ENCODE data around the gene CD7.
"Not testable (repeated sequence)": the region's sequence is repeated elsewhere in the genome, so short reads cannot be mapped to it uniquely, and the experiment has no call there.

The CD7 gene

GRCh38 chr17:82348866-82349265 is 31.5 kb upstream of the CD7 start:
- in situ Hi-C loops (cut with HindIII; ENCODE audit: low pct_ligation_motif_present, low pct_unique_long_range_greater_than_20kb, low sequenced_read_pairs), result no loop called here
- DNase-seq, result no peak

GRCh38 chr17:82348434-82348833 is 31.0 kb upstream of the CD7 start:
- in situ Hi-C loops (cut with HindIII; ENCODE audit: low pct_ligation_motif_present, low pct_unique_long_range_greater_than_20kb, low sequenced_read_pairs), result no loop called here
- no peak for DNase-seq

GRCh38 chr17:82347994-82348393 is 30.6 kb upstream of the CD7 start:
- in situ Hi-C loops (cut with HindIII; ENCODE audit: low pct_ligation_motif_present, low pct_unique_long_range_greater_than_20kb, low sequenced_read_pairs); DNase-seq: not testable (repeated sequence)

GRCh38 chr17:82346342-82347300 is 29.2 kb upstream of the CD7 start:
- in situ Hi-C loops (cut with HindIII; ENCODE audit: low pct_ligation_motif_present, low pct_unique_long_range_greater_than_20kb, low sequenced_read_pairs), result no loop called here
- no peak for DNase-seq

- DNase-seq, result no peak
- in situ Hi-C loops (cut with HindIII; ENCODE audit: low pct_ligation_motif_present, low pct_unique_long_range_greater_than_20kb, low sequenced_read_pairs), result no loop called here
These were observed 28.0 kb upstream of the CD7 start for GRCh38 chr17:82345151-82345976.

GRCh38 chr17:82344175-82344907 is 26.9 kb upstream of the CD7 start:
- no peak for DNase-seq
- in situ Hi-C loops (cut with HindIII; ENCODE audit: low pct_ligation_motif_present, low pct_unique_long_range_greater_than_20kb, low sequenced_read_pairs), result no loop called here

- in situ Hi-C loops (cut with HindIII; ENCODE audit: low pct_ligation_motif_present, low pct_unique_long_range_greater_than_20kb, low sequenced_read_pairs), result no loop called here
- DNase-seq, result no peak
These were observed 26.2 kb upstream of the CD7 start for GRCh38 chr17:82343560-82343959.

- in situ Hi-C loops (cut with HindIII; ENCODE audit: low pct_ligation_motif_present, low pct_unique_long_range_greater_than_20kb, low sequenced_read_pairs), result no loop called here
- no peak for DNase-seq
These were observed 25.1 kb upstream of the CD7 start for GRCh38 chr17:82342361-82343079.

- DNase-seq, result no peak
- in situ Hi-C loops (cut with HindIII; ENCODE audit: low pct_ligation_motif_present, low pct_unique_long_range_greater_than_20kb, low sequenced_read_pairs), result loop anchor here (5.0 kb wide), 1 partner anchor 77 kb away; the partner anchor contains the start of genes HEXD and OGFOD3
These were observed 22.5 kb upstream of the CD7 start for GRCh38 chr17:82339634-82340580.

- DNase-seq, result peak; percentile 79
- in situ Hi-C loops (cut with HindIII; ENCODE audit: low pct_ligation_motif_present, low pct_unique_long_range_greater_than_20kb, low sequenced_read_pairs), result loop anchor here (5.0 kb wide), 1 partner anchor 78 kb away; the partner anchor contains the start of genes HEXD and OGFOD3
These were observed 21.6 kb upstream of the CD7 start for GRCh38 chr17:82338858-82339633.

- DNase-seq, result peak; percentile 33
These were observed 17.4 kb upstream of the CD7 start for GRCh38 chr17:82334622-82335394.

GRCh38 chr17:82334204-82334621 is 16.8 kb upstream of the CD7 start:
- in situ Hi-C loops (cut with HindIII; ENCODE audit: low pct_ligation_motif_present, low pct_unique_long_range_greater_than_20kb, low sequenced_read_pairs), result no loop called here

More at GRCh38 chr17:82334622-82335394, 17.4 kb upstream of the CD7 start:
- in situ Hi-C loops (cut with HindIII; ENCODE audit: low pct_ligation_motif_present, low pct_unique_long_range_greater_than_20kb, low sequenced_read_pairs), result loop anchor here (5.0 kb wide), 1 partner anchor 82 kb away; the partner anchor contains the start of genes HEXD and OGFOD3

GRCh38 chr17:82333279-82334171 is 16.1 kb upstream of the CD7 start, which contains the start of gene SECTM1:
TSS of gene SECTM1 (minus strand) at chr17:82333766. CDS start at chr17:82327240, 6,526 bp downstream.
- peak; percentile 42 for DNase-seq
- in situ Hi-C loops (cut with HindIII; ENCODE audit: low pct_ligation_motif_present, low pct_unique_long_range_greater_than_20kb, low sequenced_read_pairs), result no loop called here

More at GRCh38 chr17:82334204-82334621, 16.8 kb upstream of the CD7 start:
- DNase-seq, result no peak

- peak; percentile 50 for DNase-seq
- in situ Hi-C loops (cut with HindIII; ENCODE audit: low pct_ligation_motif_present, low pct_unique_long_range_greater_than_20kb, low sequenced_read_pairs), result no loop called here
These were observed 15.4 kb upstream of the CD7 start for GRCh38 chr17:82332669-82333278.

Measured in ACHN (cell line).